Pulmonary artery endothelial cell (primary cell): ENCODE data around the gene ARFGAP2. TPM values are rescaled to one million over a fixed set of nuclear protein-coding genes. Genes with fewer than 3 reads are reported as not detected.

Experiments
- DNase-seq: peaks from one replicate; pipeline ENCODE4 v3.0.0-alpha.2; 2011; ENCODE audit warnings: low read depth, low spot score
- total RNA-seq: library from RNA; depleted of rRNA; stranded (reverse); fragments of >200 nt; gene quantifications from 2 replicates; pipeline ENCODE4 v1.2.3, GENCODE V29; 2014

ARFGAP2 gene
- total RNA-seq, 1 donor from 2014 or later = 81.7 TPM

GRCh38 chr11:47187723-47188122 lies 11.0 kb upstream of the ARFGAP2 start:
- DNase-seq = no peak

- no peak for DNase-seq
These were observed 10.3 kb upstream of the ARFGAP2 start for GRCh38 chr11:47186700-47187695.

GRCh38 chr11:47186076-47186699 lies 9.5 kb upstream of the ARFGAP2 start, which contains the start of gene PACSIN3:
Gene PACSIN3, minus strand, starts transcription at chr11:47186434. Its CDS starts 3,707 bp downstream, at chr11:47182727.
- DNase-seq = no peak

- DNase-seq = no peak
These were observed 8.8 kb upstream of the ARFGAP2 start for GRCh38 chr11:47185305-47186075.

- no peak for DNase-seq
These were observed 8.1 kb upstream of the ARFGAP2 start for GRCh38 chr11:47184711-47185304.

GRCh38 chr11:47183969-47184368 lies 7.3 kb upstream of the ARFGAP2 start:
- DNase-seq = no peak

- no peak for DNase-seq
These were observed 6.6 kb upstream of the ARFGAP2 start for GRCh38 chr11:47183031-47183856.

- DNase-seq = no peak
These were observed 5.7 kb upstream of the ARFGAP2 start for GRCh38 chr11:47182380-47182779.

GRCh38 chr11:47181271-47181670 lies 4.6 kb upstream of the ARFGAP2 start:
- no peak for DNase-seq

GRCh38 chr11:47180006-47180787 lies 3.5 kb upstream of the ARFGAP2 start:
- no peak for DNase-seq

- DNase-seq = no peak
These were observed 2.9 kb upstream of the ARFGAP2 start for GRCh38 chr11:47179655-47179991.

- no peak for DNase-seq
These were observed 2.3 kb upstream of the ARFGAP2 start for GRCh38 chr11:47178737-47179654.

GRCh38 chr11:47178316-47178715 lies 1.6 kb upstream of the ARFGAP2 start:
- DNase-seq = no peak

- no peak for DNase-seq
These were observed 1.2 kb upstream of the ARFGAP2 start for GRCh38 chr11:47177846-47178245.

GRCh38 chr11:47177229-47177845 lies 658 bp upstream of the ARFGAP2 start:
- DNase-seq = peak; percentile 51

GRCh38 chr11:47175746-47176327 lies 842 bp downstream of the ARFGAP2 start:
- no peak for DNase-seq

GRCh38 chr11:47172740-47173336 lies 3.8 kb downstream of the ARFGAP2 start:
- DNase-seq = no peak
